ENCODE measurements around the gene GMDS.

Gene GMDS

GRCh38 chr6:1817033-1817761 lies 428.2 kb downstream of the GMDS start:
- in situ Hi-C loops (cut with MboI; ENCODE audit: low sequenced_read_pairs): no loop called here

GRCh38 chr6:1815827-1816452 lies 429.5 kb downstream of the GMDS start:
- in situ Hi-C loops (cut with MboI; ENCODE audit: low sequenced_read_pairs): no loop called here

GRCh38 chr6:1814279-1814678 lies 431.1 kb downstream of the GMDS start:
- in situ Hi-C loops (cut with MboI; ENCODE audit: low sequenced_read_pairs): no loop called here

- in situ Hi-C loops (cut with MboI; ENCODE audit: low sequenced_read_pairs): no loop called here
These were observed 432.9 kb downstream of the GMDS start for GRCh38 chr6:1812487-1812886.

GRCh38 chr6:1812034-1812433 lies 433.4 kb downstream of the GMDS start:
- in situ Hi-C loops (cut with MboI; ENCODE audit: low sequenced_read_pairs): no loop called here

- in situ Hi-C loops (cut with MboI; ENCODE audit: low sequenced_read_pairs): no loop called here
These were observed 434.5 kb downstream of the GMDS start for GRCh38 chr6:1810880-1811279.

- in situ Hi-C loops (cut with MboI; ENCODE audit: low sequenced_read_pairs): no loop called here
These were observed 436.0 kb downstream of the GMDS start for GRCh38 chr6:1809291-1809988.

GRCh38 chr6:1806935-1807334 lies 438.5 kb downstream of the GMDS start:
- in situ Hi-C loops (cut with MboI; ENCODE audit: low sequenced_read_pairs): no loop called here

- in situ Hi-C loops (cut with MboI; ENCODE audit: low sequenced_read_pairs): no loop called here
These were observed 442.7 kb downstream of the GMDS start for GRCh38 chr6:1802491-1803395.

GRCh38 chr6:1801401-1801800 lies 444.0 kb downstream of the GMDS start:
- in situ Hi-C loops (cut with MboI; ENCODE audit: low sequenced_read_pairs): no loop called here

- in situ Hi-C loops (cut with MboI; ENCODE audit: low sequenced_read_pairs): no loop called here
These were observed 444.6 kb downstream of the GMDS start for GRCh38 chr6:1800845-1801244.

GRCh38 chr6:1798965-1799325 lies 446.5 kb downstream of the GMDS start:
- in situ Hi-C loops (cut with MboI; ENCODE audit: low sequenced_read_pairs): no loop called here

- in situ Hi-C loops (cut with MboI; ENCODE audit: low sequenced_read_pairs): no loop called here
These were observed 447.0 kb downstream of the GMDS start for GRCh38 chr6:1798303-1798964.

GRCh38 chr6:1797801-1798200 lies 447.6 kb downstream of the GMDS start:
- in situ Hi-C loops (cut with MboI; ENCODE audit: low sequenced_read_pairs): no loop called here

GRCh38 chr6:1796706-1797529 lies 448.5 kb downstream of the GMDS start:
- in situ Hi-C loops (cut with MboI; ENCODE audit: low sequenced_read_pairs): no loop called here

GRCh38 chr6:1795910-1796309 lies 449.5 kb downstream of the GMDS start:
- in situ Hi-C loops (cut with MboI; ENCODE audit: low sequenced_read_pairs): no loop called here

- in situ Hi-C loops (cut with MboI; ENCODE audit: low sequenced_read_pairs): no loop called here
These were observed 452.4 kb downstream of the GMDS start for GRCh38 chr6:1792989-1793388.

- in situ Hi-C loops (cut with MboI; ENCODE audit: low sequenced_read_pairs): no loop called here
These were observed 454.7 kb downstream of the GMDS start for GRCh38 chr6:1790684-1791083.

- in situ Hi-C loops (cut with MboI; ENCODE audit: low sequenced_read_pairs): no loop called here
These were observed 456.3 kb downstream of the GMDS start for GRCh38 chr6:1789092-1789491.

GRCh38 chr6:1787894-1788293 lies 457.5 kb downstream of the GMDS start:
- in situ Hi-C loops (cut with MboI; ENCODE audit: low sequenced_read_pairs): no loop called here
